Coronary artery (tissue), 2 donors: Measurements from ENCODE around the gene SULT6B1.
"Not testable (repeated sequence)": the region's sequence is repeated elsewhere in the genome, so short reads cannot be mapped to it uniquely, and the experiment has no call there.

Experiments used
- DNase-seq: peaks from one replicate; pipeline ENCODE4 v3.0.0-alpha.2; 2017; ENCODE audit warnings: low spot score
- H3K27ac ChIP-seq, 2 donors: fragments of 200-600 bp; sonication (generic); one replicate each; pipeline ENCODE4 v1.5.1; 2016 to 2019
- H3K4me3 ChIP-seq: fragments of 200-600 bp; sonication (generic); 2 replicates; pipeline ENCODE4 v1.5.1; 2016; ENCODE audit warnings: mild to moderate bottlenecking, moderate library complexity
- TF ChIP-seq, protein P1 (sequence below): fragments of 200-600 bp; sonication (generic); IDR thresholded peaks from one replicate; pipeline ENCODE4 v1.5.1; 2019; ENCODE audit warnings: antibody characterized with exemption

Gene SULT6B1

DNA sequence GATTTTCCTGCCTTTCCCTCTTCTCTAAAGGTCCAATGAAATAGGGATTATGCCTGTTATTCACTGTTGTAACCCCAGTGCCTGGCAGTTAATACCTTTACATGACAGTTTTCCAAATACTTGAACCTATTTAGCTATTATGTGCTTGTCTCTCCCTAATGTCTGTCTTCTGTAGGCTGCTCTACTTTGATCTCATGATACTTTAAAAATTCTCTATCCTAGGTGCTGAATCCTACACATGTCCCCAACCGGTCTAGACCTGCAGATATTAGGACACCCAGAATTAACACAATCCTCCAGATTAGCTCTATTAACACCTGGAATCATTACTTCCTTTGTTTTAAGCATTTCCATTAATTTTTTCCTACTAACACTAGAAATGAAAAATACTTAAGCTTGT lies 35.6 kb upstream of the SULT6B1 start:
- TF ChIP-seq, protein P1, sequence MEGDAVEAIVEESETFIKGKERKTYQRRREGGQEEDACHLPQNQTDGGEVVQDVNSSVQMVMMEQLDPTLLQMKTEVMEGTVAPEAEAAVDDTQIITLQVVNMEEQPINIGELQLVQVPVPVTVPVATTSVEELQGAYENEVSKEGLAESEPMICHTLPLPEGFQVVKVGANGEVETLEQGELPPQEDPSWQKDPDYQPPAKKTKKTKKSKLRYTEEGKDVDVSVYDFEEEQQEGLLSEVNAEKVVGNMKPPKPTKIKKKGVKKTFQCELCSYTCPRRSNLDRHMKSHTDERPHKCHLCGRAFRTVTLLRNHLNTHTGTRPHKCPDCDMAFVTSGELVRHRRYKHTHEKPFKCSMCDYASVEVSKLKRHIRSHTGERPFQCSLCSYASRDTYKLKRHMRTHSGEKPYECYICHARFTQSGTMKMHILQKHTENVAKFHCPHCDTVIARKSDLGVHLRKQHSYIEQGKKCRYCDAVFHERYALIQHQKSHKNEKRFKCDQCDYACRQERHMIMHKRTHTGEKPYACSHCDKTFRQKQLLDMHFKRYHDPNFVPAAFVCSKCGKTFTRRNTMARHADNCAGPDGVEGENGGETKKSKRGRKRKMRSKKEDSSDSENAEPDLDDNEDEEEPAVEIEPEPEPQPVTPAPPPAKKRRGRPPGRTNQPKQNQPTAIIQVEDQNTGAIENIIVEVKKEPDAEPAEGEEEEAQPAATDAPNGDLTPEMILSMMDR, result no peak
- DNase-seq, result no peak
- no peak overlapping the region for H3K4me3 ChIP-seq
- no peak overlapping the region for H3K27ac ChIP-seq

DNA sequence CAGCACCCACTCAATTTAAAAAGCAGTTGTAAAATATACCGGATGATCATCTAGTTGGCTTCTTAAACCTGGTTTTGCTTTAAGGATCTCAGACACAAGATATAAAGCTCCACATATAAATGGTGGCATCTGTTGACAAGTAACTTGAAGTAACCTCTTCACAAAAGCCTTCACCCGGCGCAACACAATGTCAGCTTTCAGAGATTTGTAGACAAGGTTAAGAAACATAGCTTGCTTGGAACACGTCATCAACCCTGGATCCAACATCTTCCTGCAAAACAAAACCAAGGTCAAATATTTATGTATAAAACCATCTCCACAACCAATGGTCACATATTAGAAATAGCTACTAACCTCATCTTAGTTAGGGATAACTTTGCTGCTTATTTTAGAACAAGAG lies 34.7 kb upstream of the SULT6B1 start:
- TF ChIP-seq, protein P1, result no peak
- no peak overlapping the region for H3K4me3 ChIP-seq
- DNase-seq, result no peak
- H3K27ac ChIP-seq, result no peak overlapping the region

DNA sequence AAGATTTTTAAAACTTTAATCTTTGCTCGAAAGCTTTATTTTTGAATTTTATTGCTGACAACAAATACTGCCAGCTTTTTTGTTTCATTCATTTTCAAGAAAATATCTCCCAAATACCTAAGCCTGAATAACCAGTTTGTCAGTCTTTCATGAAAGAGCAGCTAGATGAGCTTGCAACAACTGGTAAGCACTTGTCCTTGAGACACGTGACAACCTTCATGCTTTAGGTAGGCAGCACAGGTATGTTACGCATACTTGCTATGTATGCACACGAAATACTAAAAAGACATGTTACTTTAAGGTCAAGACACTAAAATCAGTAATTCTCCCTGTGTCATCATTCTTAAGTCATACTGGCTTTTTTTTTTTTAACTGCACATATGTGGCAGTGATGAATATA lies 30.6 kb upstream of the SULT6B1 start:
- TF ChIP-seq, protein P1, result no peak
- DNase-seq, result no peak
- Histone ChIP-seq H3K27ac (no peak overlapping the region), H3K4me3 (no peak overlapping the region)

DNA sequence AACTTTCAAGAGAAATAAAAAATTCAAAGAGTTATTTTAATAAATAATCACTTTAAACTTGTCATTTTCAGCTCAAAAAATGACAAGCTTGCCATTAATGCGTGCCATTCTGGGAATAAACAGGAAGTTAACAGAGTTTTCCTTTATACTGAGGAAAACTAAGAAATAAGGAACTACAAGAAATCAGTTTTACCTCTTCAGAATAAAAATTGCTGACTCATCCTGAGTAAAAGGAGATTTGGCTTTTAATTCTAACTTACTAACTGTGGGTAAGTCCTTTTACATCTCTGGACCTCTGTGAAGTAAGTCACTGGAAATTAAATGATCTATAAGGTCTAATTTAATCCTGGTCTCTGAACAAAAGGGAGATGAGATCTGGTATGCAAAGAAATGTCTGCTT lies 26.8 kb upstream of the SULT6B1 start:
- Histone ChIP-seq H3K4me3 (no peak overlapping the region), H3K27ac (no peak overlapping the region)
- DNase-seq, result no peak
- TF ChIP-seq, protein P1, result no peak

DNA sequence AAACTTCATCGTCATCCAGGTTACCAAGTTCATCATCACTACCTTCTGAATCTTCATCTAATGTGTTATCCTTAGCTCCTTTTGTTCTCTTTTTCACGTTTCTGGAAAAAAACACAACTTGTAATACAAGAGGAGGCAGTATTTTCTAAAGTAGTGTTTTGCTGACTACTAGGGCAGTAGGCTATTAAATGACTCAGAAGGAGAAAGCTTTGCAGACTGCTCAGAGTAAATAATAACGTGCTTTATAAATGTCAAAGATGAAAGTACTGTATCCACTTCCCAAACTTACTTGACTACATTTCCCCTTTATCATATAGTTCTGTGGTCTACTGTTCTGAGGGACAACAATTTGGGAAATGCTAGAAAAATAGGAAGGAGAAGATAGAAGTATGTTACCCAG lies 23.5 kb upstream of the SULT6B1 start:
- TF ChIP-seq, protein P1, result no peak

DNA sequence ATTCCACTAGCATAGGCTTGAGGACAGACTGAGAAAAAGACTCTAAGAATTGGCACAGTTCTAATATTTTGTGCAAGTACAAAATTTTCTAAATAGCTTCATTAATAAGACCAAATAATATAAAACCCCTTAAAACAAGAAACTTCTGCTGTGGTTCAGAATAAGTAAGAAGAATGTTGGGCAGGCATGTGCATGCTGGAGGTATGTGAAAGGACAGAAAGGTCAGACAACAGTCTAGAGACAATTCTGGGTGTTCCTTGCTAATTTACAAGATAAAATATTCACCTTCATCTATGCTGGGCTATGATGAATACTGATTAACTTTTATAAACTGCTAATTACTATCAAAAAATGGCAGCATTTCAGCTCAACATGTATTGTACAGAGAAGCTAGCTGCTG lies 22.7 kb upstream of the SULT6B1 start:
- H3K27ac ChIP-seq, result no peak overlapping the region
- TF ChIP-seq, protein P1, result no peak
- H3K4me3 ChIP-seq, result no peak overlapping the region
- DNase-seq, result no peak

More for the DNA sequence above, 23.5 kb upstream of the SULT6B1 start:
- H3K4me3 ChIP-seq, result no peak overlapping the region
- no peak overlapping the region for H3K27ac ChIP-seq
- no peak for DNase-seq

DNA sequence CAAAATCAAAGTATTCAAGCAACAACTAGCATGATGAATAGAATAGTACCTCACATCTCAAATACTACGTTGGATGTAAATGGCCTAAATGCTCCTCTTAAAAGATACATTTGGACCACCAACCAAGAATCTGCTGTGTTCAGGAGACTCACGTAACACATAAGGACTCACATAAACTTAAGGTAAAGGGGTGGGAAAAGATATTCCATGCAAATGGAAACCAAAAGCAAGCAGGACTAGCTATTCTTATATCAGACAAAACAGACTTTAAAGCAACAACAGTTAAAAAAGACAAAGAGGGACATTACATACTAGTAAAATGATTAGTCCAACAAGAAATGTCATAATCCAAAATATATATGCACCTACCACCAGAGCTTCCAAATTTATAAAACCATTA lies 18.3 kb upstream of the SULT6B1 start:
- not testable (repeated sequence) for DNase-seq, H3K27ac ChIP-seq, H3K4me3 ChIP-seq
